ENCODE results near the gene PALD1. TPM values are rescaled to one million over a fixed set of nuclear protein-coding genes. Genes with fewer than 3 reads are reported as not detected.

The PALD1 gene
- polyA plus RNA-seq, 2 of the 4 experiments (the other 2 are of a cell fraction), result 3.6 to 5.5 TPM

DNA sequence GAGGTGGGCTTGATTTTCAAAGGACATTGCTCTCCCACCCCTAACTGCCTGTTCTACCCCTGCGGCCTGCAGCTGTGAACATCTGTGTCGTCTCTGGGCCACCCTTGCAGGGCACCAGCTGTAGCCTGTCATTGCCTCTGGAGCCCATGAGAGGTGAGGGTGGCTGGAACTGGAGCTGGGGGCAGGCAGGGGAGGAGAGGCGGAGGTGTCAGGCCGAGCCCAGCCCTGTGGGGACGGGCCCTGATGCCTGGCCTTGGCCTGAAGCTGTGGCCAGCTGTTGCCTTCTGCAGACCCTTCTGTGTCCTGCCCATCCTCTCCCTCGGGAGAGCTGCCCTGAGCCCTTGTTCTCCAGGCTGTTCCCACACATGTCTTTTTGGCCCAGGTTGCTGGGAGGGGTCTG is 44.5 kb downstream of the PALD1 start:
- H3K27ac ChIP-seq, result no peak overlapping the region
- ATAC-seq, result no peak
- ChIA-PET POLR2A (no interaction called here), CTCF (interaction anchor here (1.1 to 26.8 kb wide), 2 partner anchors 12 to 65 kb away, joined by 3 to 376 read pairs; no protein-coding TSS in a partner anchor)
- no peaks in the 10 kb centered on the region for H3K9me3 ChIP-seq
- no peak overlapping the region for H3K4me3 ChIP-seq
- H3K4me2 ChIP-seq, result no peak overlapping the region
- FAIRE-seq, result no peak
- no peak for DNase-seq (ENCODE audit: low read depth in 1 of 2, low spot score in 1 of 2)
- WGBS (ENCODE audit: missing lambda C conversion rate), result 65% methylated on average over 6 of the region's 6 CpGs
- H3K4me1 ChIP-seq, result no peaks in the 10 kb centered on the region
- TF ChIP-seq ZC3H11A (IDR thresholded peaks at IDR 0.05) (no peak), ZFP36 (IDR thresholded peaks at IDR 0.05; ENCODE audit: borderline replicate concordance, partially characterized antibody) (no peak), HOXA7 (CRISPR knock-in tag; IDR thresholded peaks at IDR 0.05) (no peak), MAZ (IDR thresholded peaks at IDR 0.05; ENCODE audit: borderline replicate concordance, low read depth, low read length) (no peak), RCOR1 (IDR thresholded peaks at IDR 0.05; ENCODE audit: low read depth, low read length) (no peak), CHD2 (IDR thresholded peaks at IDR 0.05; ENCODE audit: low read length, partially characterized antibody) (no peak), PHF8 (IDR thresholded peaks at IDR 0.05; ENCODE audit: borderline replicate concordance, low read depth) (no peak), EP300 (IDR thresholded peaks at IDR 0.05) (no peak), ZSCAN20 (CRISPR knock-in tag; IDR thresholded peaks at IDR 0.05) (no peak), JUNB (IDR thresholded peaks at IDR 0.05) (no peak), JUN (IDR thresholded peaks at IDR 0.05) (no peak), CEBPB (IDR thresholded peaks at IDR 0.05) (no peak), HOXB5 (CRISPR knock-in tag; IDR thresholded peaks at IDR 0.05) (no peak), FOXS1 (CRISPR knock-in tag; IDR thresholded peaks at IDR 0.05) (no peak), GATA3 (IDR thresholded peaks at IDR 0.05; ENCODE audit: borderline replicate concordance) (no peak), KDM1A (IDR thresholded peaks at IDR 0.05; ENCODE audit: low read depth) (no peak), BHLHE40 (IDR thresholded peaks at IDR 0.05; ENCODE audit: low read depth, low read length) (no peak)
- TF ChIP-seq, protein P1, sequence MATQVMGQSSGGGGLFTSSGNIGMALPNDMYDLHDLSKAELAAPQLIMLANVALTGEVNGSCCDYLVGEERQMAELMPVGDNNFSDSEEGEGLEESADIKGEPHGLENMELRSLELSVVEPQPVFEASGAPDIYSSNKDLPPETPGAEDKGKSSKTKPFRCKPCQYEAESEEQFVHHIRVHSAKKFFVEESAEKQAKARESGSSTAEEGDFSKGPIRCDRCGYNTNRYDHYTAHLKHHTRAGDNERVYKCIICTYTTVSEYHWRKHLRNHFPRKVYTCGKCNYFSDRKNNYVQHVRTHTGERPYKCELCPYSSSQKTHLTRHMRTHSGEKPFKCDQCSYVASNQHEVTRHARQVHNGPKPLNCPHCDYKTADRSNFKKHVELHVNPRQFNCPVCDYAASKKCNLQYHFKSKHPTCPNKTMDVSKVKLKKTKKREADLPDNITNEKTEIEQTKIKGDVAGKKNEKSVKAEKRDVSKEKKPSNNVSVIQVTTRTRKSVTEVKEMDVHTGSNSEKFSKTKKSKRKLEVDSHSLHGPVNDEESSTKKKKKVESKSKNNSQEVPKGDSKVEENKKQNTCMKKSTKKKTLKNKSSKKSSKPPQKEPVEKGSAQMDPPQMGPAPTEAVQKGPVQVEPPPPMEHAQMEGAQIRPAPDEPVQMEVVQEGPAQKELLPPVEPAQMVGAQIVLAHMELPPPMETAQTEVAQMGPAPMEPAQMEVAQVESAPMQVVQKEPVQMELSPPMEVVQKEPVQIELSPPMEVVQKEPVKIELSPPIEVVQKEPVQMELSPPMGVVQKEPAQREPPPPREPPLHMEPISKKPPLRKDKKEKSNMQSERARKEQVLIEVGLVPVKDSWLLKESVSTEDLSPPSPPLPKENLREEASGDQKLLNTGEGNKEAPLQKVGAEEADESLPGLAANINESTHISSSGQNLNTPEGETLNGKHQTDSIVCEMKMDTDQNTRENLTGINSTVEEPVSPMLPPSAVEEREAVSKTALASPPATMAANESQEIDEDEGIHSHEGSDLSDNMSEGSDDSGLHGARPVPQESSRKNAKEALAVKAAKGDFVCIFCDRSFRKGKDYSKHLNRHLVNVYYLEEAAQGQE (IDR thresholded peaks at IDR 0.05), result no peak
- TF ChIP-seq, protein P2, sequence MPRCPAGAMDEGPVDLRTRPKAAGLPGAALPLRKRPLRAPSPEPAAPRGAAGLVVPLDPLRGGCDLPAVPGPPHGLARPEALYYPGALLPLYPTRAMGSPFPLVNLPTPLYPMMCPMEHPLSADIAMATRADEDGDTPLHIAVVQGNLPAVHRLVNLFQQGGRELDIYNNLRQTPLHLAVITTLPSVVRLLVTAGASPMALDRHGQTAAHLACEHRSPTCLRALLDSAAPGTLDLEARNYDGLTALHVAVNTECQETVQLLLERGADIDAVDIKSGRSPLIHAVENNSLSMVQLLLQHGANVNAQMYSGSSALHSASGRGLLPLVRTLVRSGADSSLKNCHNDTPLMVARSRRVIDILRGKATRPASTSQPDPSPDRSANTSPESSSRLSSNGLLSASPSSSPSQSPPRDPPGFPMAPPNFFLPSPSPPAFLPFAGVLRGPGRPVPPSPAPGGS (IDR thresholded peaks at IDR 0.05), result no peak
- TF ChIP-seq, protein P3, sequence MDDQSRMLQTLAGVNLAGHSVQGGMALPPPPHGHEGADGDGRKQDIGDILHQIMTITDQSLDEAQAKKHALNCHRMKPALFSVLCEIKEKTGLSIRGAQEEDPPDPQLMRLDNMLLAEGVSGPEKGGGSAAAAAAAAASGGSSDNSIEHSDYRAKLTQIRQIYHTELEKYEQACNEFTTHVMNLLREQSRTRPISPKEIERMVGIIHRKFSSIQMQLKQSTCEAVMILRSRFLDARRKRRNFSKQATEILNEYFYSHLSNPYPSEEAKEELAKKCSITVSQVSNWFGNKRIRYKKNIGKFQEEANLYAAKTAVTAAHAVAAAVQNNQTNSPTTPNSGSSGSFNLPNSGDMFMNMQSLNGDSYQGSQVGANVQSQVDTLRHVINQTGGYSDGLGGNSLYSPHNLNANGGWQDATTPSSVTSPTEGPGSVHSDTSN (IDR thresholded peaks at IDR 0.05), result no peak

DNA sequence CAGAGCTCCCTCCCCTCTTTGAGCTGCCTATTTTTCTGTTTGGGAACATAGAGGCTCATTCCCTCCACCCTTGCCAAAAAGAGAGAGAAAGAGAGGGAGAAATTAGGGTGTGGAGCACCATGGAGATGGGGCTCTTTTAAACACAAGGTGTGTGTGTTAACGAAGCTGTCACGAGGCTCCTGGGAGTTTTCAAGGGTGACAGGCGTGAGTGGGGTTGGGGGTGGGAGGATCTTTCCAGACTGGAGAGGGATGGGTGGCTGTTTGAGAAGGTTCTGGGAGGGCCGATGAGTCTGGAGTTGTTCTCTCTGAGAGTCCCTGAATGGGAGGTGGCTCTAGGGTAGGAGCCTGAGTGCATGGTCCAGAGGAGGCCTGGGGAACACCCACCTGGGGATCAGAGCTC is 45.0 kb downstream of the PALD1 start:
- DNase-seq (ENCODE audit: low read depth in 1 of 2, low spot score in 1 of 2) (no peak), ATAC-seq (no peak), FAIRE-seq (no peak)
- POLR2A ChIA-PET, result no interaction called here
- H3K27ac ChIP-seq, result no peak overlapping the region
- WGBS (ENCODE audit: missing lambda C conversion rate), result 91% methylated on average over 4 of the region's 4 CpGs
- no peaks in the 10 kb centered on the region for H3K4me1 ChIP-seq
- H3K9me3 ChIP-seq, result no peaks in the 10 kb centered on the region
- no peak overlapping the region for H3K4me3 ChIP-seq
- CTCF ChIA-PET, result interaction anchor here (1.1 to 26.8 kb wide), 4 partner anchors 12 to 66 kb away, joined by 3 to 376 read pairs (median 3); no protein-coding TSS in a partner anchor
- no peak overlapping the region for H3K4me2 ChIP-seq
- TF ChIP-seq ESRRA (IDR thresholded peaks at IDR 0.05; ENCODE audit: borderline replicate concordance, low read length) (no peak), EHMT2 (IDR thresholded peaks at IDR 0.05; ENCODE audit: low read depth) (no peak), HOXB5 (CRISPR knock-in tag; IDR thresholded peaks at IDR 0.05) (no peak), CEBPB (IDR thresholded peaks at IDR 0.05) (no peak)
- TF ChIP-seq, protein P2 (IDR thresholded peaks at IDR 0.05), result no peak
- TF ChIP-seq, protein P1 (IDR thresholded peaks at IDR 0.05), result no peak
- TF ChIP-seq, protein P4, sequence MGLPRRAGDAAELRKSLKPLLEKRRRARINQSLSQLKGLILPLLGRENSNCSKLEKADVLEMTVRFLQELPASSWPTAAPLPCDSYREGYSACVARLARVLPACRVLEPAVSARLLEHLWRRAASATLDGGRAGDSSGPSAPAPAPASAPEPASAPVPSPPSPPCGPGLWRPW (IDR thresholded peaks at IDR 0.05), result no peak
- TF ChIP-seq, protein P5, sequence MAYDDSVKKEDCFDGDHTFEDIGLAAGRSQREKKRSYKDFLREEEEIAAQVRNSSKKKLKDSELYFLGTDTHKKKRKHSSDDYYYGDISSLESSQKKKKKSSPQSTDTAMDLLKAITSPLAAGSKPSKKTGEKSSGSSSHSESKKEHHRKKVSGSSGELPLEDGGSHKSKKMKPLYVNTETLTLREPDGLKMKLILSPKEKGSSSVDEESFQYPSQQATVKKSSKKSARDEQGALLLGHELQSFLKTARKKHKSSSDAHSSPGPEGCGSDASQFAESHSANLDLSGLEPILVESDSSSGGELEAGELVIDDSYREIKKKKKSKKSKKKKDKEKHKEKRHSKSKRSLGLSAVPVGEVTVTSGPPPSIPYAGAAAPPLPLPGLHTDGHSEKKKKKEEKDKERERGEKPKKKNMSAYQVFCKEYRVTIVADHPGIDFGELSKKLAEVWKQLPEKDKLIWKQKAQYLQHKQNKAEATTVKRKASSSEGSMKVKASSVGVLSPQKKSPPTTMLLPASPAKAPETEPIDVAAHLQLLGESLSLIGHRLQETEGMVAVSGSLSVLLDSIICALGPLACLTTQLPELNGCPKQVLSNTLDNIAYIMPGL (CRISPR knock-in tag; IDR thresholded peaks at IDR 0.05; ENCODE audit: borderline replicate concordance), result no peak

Data from A549 (cell line).